Measurements from ENCODE around the gene L3MBTL3. TPM values are rescaled to one million over a fixed set of nuclear protein-coding genes. Genes with fewer than 3 reads are reported as not detected.

L3MBTL3 gene
- total RNA-seq, 2 donors from 2014 or later, result 9.8 to 13.1 TPM

GRCh38 chr6:130129762-130130246 is 111.4 kb downstream of the L3MBTL3 start:
- intact Hi-C loops (cut with DNase I), result no loop called here
- no peak for TF ChIP-seq CTCF (IDR thresholded peaks at IDR 0.05)
- H3K9me3 ChIP-seq, result no peaks in the 10 kb centered on the region
- no peak overlapping the region for H3K4me3 ChIP-seq
- no peak overlapping the region for H3K9ac ChIP-seq (ENCODE audit: low read depth in 2 of 2, low read length in 2 of 2)
- H3K27me3 ChIP-seq, result no peaks in the 10 kb centered on the region
- H3K27ac ChIP-seq, result no peak overlapping the region
- peaks cover 4% of the 10 kb centered on the region for H3K4me1 ChIP-seq
- DNase-seq, result no peak
- H3K36me3 ChIP-seq, result no peaks in the 10 kb centered on the region

GRCh38 chr6:130132286-130132701 is 113.9 kb downstream of the L3MBTL3 start:
- Histone ChIP-seq H3K9me3 (no peaks in the 10 kb centered on the region), H3K4me3 (no peak overlapping the region), H3K4me1 (peaks cover 4% of the 10 kb centered on the region), H3K27me3 (no peaks in the 10 kb centered on the region), H3K36me3 (no peaks in the 10 kb centered on the region), H3K9ac (ENCODE audit: low read depth in 2 of 2, low read length in 2 of 2) (peak overlapping the region in 1 of 2 donors; percentile 14), H3K27ac (peak overlapping the region; percentile 68)
- no peak for TF ChIP-seq CTCF (IDR thresholded peaks at IDR 0.05)
- intact Hi-C loops (cut with DNase I), result no loop called here
- peak; percentile 62 for DNase-seq

GRCh38 chr6:130134582-130134981 is 116.2 kb downstream of the L3MBTL3 start:
- Histone ChIP-seq H3K27ac (no peak overlapping the region), H3K4me3 (no peak overlapping the region), H3K36me3 (no peaks in the 10 kb centered on the region), H3K27me3 (no peaks in the 10 kb centered on the region), H3K9ac (ENCODE audit: low read depth in 2 of 2, low read length in 2 of 2) (no peak overlapping the region), H3K4me1 (peaks cover 4% of the 10 kb centered on the region), H3K9me3 (no peaks in the 10 kb centered on the region)
- no peak for TF ChIP-seq CTCF (IDR thresholded peaks at IDR 0.05)
- no peak for DNase-seq
- intact Hi-C loops (cut with DNase I), result no loop called here

- no peak overlapping the region for H3K4me3 ChIP-seq
- no peaks in the 10 kb centered on the region for H3K36me3 ChIP-seq
- no peak for DNase-seq
- H3K4me1 ChIP-seq, result peaks cover 4% of the 10 kb centered on the region
- H3K9me3 ChIP-seq, result no peaks in the 10 kb centered on the region
- H3K27ac ChIP-seq, result no peak overlapping the region
- no peak overlapping the region for H3K9ac ChIP-seq (ENCODE audit: low read depth in 2 of 2, low read length in 2 of 2)
- intact Hi-C loops (cut with DNase I), result no loop called here
- H3K27me3 ChIP-seq, result no peaks in the 10 kb centered on the region
- no peak for TF ChIP-seq CTCF (IDR thresholded peaks at IDR 0.05)
These were observed 118.4 kb downstream of the L3MBTL3 start for GRCh38 chr6:130136798-130137197.

- Histone ChIP-seq H3K9me3 (no peaks in the 10 kb centered on the region), H3K27ac (no peak overlapping the region), H3K4me1 (peaks cover 2% of the 10 kb centered on the region), H3K27me3 (no peaks in the 10 kb centered on the region), H3K36me3 (no peaks in the 10 kb centered on the region), H3K9ac (ENCODE audit: low read depth in 2 of 2, low read length in 2 of 2) (no peak overlapping the region), H3K4me3 (no peak overlapping the region)
- intact Hi-C loops (cut with DNase I), result no loop called here
- DNase-seq, result no peak
- no peak for TF ChIP-seq CTCF (IDR thresholded peaks at IDR 0.05)
These were observed 119.9 kb downstream of the L3MBTL3 start for GRCh38 chr6:130138116-130138908.

Measured in colonic mucosa (tissue), 4 donors.